Ectodermal cell (in vitro differentiated cells): ENCODE measurements around the gene AXL. TPM values are rescaled to one million over a fixed set of nuclear protein-coding genes. Genes with fewer than 3 reads are reported as not detected.
"Not testable (repeated sequence)": the region's sequence is repeated elsewhere in the genome, so short reads cannot be mapped to it uniquely, and the experiment has no call there.

Source experiments
- H3K27ac ChIP-seq: 2 replicates; pipeline ENCODE4 v1.7.0; 2013; ENCODE audit warnings: mild to moderate bottlenecking, low read depth, low read length; ENCODE audit not compliant: insufficient read depth, poor library complexity, severe bottlenecking
- H3K27me3 ChIP-seq: 2 replicates; pipeline ENCODE4 v1.7.0; 2013; ENCODE audit warnings: mild to moderate bottlenecking, low read length; ENCODE audit not compliant: insufficient read depth, control insufficient read depth, poor library complexity, severe bottlenecking
- H3K36me3 ChIP-seq: one replicate; pipeline ENCODE4 v1.7.0; 2013; ENCODE audit warnings: low read length; ENCODE audit not compliant: control insufficient read depth, insufficient read depth
- H3K4me1 ChIP-seq: one replicate; pipeline ENCODE4 v1.7.0; 2013; ENCODE audit warnings: low read length; ENCODE audit not compliant: control insufficient read depth, insufficient read depth
- H3K4me3 ChIP-seq: 2 replicates; pipeline ENCODE4 v1.7.0; 2013; ENCODE audit warnings: low read depth, low read length, control low read depth; ENCODE audit not compliant: insufficient read depth
- H3K9me3 ChIP-seq: 2 replicates; pipeline ENCODE4 v1.7.0; 2013; ENCODE audit warnings: mild to moderate bottlenecking, low read length, moderate library complexity; ENCODE audit not compliant: control insufficient read depth
- WGBS, 2 experiments: methylation state at CpG; one replicate each; pipeline ENCODE4 v1.1.7; 2013; ENCODE audit warnings: missing lambda C conversion rate in 2 of 2; 5-methylcytosine and 5-hydroxymethylcytosine counted together
- polyA plus RNA-seq, 4 experiments: library from polyadenylated mRNA; stranded (reverse); fragments of 50-300 nt; gene quantifications; one replicate each; pipeline ENCODE4 v1.2.3, GENCODE V29; 2013

AXL gene
- 35.5 TPM for polyA plus RNA-seq (2013, experiment 1 of 4)
- 43.3 TPM for polyA plus RNA-seq (2013, experiment 2 of 4)
- polyA plus RNA-seq (2013, experiment 3 of 4): 31.7 TPM
- polyA plus RNA-seq (2013, experiment 4 of 4): 36.9 TPM

DNA sequence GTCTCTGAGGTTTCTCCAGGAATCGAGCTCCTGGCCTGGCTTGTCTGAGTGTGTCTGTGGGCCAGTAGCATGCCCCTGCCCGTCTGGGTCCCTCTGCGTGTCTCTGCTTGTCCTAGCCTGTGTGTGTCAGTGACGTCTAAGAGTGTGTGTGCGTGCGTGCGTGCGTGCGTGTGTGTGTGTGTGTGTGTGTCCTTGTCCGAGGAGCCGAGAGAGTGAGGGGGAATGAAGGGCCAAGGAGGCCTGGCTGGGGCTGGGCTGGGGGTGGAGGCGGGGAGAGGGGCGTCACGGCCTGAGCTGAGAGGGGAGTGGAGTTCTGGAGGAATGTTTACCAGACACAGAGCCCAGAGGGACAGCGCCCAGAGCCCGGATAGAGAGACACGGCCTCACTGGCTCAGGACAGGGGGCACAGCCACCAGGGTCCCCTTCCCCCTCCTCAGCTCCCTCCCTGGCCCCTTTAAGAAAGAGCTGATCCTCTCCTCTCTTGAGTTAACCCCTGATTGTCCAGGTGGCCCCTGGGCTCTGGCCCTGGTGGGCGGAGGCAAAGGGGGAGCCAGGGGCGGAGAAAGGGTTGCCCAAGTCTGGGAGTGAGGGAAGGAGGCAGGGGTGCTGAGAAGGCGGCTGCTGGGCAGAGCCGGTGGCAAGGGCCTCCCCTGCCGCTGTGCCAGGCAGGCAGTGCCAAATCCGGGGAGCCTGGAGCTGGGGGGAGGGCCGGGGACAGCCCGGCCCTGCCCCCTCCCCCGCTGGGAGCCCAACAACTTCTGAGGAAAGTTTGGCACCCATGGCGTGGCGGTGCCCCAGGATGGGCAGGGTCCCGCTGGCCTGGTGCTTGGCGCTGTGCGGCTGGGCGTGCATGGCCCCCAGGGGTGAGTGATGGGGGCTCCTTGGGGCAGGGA, at the start of gene AXL:
AXL (plus strand) TSS at position 609 of the 893 bp plus-strand sequence; CDS start at position 779, 170 bp downstream.
- Histone ChIP-seq H3K4me3 (peak within 1 kb of the TSS; percentile 73), H3K27ac (peak within 1 kb of the TSS; percentile 67), H3K36me3 (peaks cover 3% of the 10 kb centered on the region), H3K4me1 (peaks cover 21% of the 10 kb centered on the region), H3K9me3 (no peaks in the 10 kb centered on the region), H3K27me3 (no peaks in the 10 kb centered on the region)
- WGBS, 2 experiments: 3% methylated on average over 32 of the region's 32 CpGs

DNA sequence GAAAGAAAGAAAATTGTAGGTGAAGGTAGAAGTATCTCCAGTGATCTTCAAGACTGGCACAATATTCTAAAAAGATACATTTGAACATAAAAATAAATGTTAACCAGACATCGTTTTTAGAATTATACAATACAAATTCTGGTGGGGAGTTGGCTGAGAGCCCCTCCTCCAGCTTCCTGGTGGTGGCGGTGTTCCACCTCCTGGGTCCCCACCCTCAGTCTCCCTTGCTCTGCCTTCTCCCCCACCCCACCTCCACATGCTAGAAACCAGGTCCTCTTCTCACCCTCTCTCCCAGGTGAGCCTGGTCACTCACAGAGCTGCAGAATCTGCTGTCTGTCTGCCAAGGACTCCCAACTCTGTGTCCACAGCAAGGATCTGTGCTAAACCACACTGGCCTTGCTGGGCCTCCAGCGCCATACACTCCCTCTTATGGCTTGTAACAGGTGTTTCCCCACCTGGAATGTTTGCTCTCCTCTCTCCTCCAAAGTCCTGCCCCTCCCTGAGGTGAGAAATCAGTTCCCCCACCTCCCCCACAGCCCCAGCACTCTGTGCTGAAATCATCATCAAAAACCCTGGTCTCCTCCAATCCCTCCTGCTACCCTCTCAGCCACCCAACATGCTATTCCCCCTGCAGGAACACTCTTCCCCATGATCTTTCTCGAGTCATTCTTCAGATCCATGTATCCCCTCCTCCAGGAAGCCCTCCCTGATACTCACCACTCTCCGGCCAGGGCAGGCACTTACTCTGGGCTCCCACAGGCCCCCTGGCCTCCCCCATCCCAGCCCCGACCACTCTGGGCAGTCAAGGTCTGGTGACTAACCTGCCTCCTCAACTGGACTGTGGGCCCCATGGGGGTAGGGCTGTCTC, 46.5 kb upstream of the AXL start:
- no peaks in the 10 kb centered on the region for H3K36me3 ChIP-seq
- H3K27ac ChIP-seq: no peak overlapping the region
- peaks cover 7% of the 10 kb centered on the region for H3K4me1 ChIP-seq
- no peak overlapping the region for H3K4me3 ChIP-seq
- H3K9me3 ChIP-seq: no peaks in the 10 kb centered on the region
- H3K27me3 ChIP-seq: no peaks in the 10 kb centered on the region
- WGBS, 2 experiments: 83 to 90% methylated on average over 6 of the region's 6 CpGs

DNA sequence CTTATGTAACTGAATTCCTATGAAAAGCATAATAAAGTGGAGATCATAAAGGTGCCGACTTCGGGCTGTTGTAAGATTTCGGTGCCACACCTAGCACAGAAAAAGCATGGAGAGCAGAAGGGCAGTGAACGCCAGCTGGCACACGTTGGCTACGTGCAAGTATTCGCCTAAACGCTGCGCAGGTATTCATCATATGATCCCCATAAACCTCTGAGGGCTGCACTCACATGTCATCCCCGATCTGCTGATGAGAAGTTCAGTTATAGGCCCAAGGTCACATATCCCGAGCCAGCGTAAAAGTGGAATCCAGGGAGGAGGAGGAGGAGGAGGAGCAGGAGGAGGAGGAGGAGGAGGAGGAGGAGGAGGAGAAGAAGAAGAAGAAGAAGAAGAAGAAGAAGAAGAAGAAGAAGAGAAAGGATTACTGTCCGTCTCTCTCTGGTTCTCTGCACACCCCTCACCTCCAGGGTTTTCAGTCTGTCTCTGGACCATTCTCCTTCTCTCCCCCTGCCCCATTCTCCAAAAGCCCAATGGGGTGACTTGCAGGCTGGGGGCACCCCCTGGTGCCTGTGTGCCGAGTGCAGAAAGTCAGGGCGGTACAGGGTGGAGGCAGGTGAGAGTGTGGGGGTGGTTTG, 44.6 kb upstream of the AXL start:
- Histone ChIP-seq H3K4me3 (no peak overlapping the region), H3K27me3 (no peaks in the 10 kb centered on the region), H3K4me1 (peaks cover 7% of the 10 kb centered on the region), H3K27ac (no peak overlapping the region), H3K36me3 (no peaks in the 10 kb centered on the region), H3K9me3 (no peaks in the 10 kb centered on the region)
- WGBS, 2 experiments: 92 to 95% methylated on average over 12 to 13 of the region's 15 CpGs

DNA sequence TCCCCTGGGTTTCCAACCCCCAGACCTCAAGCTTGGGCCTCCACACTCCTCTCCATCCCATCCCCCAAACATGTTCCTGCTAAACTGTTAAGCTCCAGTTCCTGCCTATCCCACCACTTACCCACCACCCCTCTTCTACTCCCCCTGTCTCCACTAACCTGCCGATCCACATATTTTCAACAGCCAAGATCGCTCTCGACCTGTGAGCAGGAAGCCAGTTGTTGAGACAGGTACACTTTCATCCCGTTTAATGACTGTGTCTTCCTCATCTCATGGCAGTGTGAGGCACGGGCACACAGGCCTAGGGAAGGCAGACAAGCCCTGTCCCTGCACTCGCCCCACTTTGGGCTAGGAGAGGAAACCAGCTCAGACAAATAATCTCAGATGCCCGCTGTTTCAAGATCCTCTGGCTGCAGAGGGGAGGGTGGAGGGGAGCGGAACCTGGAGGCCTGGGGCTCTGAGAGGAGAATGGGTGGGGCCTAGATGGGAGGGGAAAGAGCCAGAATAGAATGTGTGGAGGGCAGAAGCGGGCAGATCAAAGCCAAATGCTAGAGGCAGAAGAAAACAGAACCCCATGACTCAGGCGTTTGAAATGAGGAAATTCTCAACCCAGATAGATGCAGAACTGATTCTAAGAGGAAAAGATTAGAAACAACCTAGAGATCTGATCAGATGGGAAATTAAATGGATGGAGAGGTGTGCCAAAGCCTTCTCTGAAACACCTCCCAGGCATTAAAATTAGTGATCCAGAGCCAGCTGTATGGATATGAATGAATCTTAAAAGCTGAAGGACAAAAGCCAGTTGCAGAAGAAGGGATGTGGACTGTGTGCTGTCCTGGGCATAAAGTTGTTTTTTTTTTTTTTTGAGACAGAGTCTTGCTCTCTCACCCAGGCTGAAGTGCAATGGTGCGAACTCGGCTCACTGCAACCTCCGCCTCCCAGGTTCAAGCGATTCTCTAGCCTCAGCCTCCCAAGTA, 42.9 kb upstream of the AXL start:
- no peak overlapping the region for H3K4me3 ChIP-seq
- 33 to 34% methylated on average over 14 of the region's 14 CpGs for WGBS, 2 experiments

DNA sequence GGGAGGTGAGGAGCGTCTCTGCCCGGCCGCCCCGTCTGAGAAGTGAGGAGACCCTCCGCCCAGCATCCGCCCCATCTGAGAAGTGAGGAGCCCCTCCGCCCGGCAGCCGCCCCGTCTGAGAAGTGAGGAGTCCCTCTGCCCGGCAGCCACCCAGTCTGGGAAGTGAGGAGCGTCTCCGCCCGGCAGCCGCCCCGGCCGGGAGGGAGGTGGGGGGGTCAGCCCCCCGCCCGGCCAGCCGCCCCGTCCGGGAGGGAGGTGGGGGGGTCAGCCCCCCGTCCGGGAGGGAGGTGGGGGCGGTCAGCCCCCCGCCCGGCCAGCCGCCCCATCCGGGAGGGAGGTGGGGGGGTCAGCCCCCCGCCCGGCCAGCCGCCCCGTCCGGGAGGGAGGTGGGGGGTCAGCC, 38.9 kb upstream of the AXL start:
- not testable (repeated sequence) for H3K4me3 ChIP-seq, H3K4me1 ChIP-seq, H3K36me3 ChIP-seq, H3K27me3 ChIP-seq, H3K9me3 ChIP-seq, H3K27ac ChIP-seq
- 96 to 98% methylated on average over 10 to 18 of the region's 34 CpGs for WGBS, 2 experiments

More for the DNA sequence above, 42.9 kb upstream of the AXL start:
- H3K27me3 ChIP-seq: no peaks in the 10 kb centered on the region
- peak overlapping the region; percentile 38 for H3K27ac ChIP-seq
- H3K9me3 ChIP-seq: no peaks in the 10 kb centered on the region
- H3K4me1 ChIP-seq: peaks cover 7% of the 10 kb centered on the region
- no peaks in the 10 kb centered on the region for H3K36me3 ChIP-seq

DNA sequence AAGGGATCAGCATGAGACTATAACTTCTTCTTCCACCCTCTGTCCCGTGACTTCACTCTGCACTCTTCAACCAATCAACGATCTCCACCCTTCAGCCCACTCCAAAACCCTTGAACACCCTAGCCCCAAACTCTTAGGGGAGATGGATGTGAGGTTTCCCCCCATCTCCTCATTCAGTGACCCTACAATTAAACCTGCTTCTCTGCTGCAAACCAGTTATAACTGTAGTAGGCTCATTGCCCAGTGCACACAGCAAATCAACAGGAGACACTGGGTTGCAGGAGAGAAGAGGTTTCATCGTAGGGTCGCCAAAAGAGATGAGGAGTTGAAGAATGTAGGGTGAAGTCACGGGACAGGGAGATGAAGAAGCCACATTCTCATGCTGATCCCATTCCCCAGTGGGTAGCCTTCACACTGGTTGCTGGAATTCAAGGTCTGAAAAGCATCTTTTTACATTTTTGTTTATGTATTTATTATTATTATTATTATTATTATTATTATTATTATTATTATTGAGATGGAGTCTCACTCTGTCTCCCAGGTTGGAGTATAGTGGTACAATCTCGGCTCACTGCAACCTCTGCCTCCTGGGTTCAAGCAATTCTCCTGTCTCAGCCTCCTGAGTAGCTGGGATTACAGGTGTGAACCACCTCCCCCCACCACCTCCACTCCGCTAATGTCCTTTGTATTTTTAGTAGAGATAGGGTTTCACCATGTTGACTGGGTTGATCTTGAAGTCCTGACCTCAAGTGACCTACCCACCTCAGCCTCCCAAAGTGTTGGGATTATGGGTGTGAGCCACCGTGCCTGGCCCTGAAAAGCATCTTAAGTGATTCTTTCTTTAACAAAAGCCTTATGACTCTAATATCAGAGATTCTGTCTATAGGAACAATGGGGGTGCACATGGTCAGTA, 31.8 kb upstream of the AXL start:
- no peak overlapping the region for H3K4me3 ChIP-seq
- 47 to 56% methylated on average over 7 to 8 of the region's 8 CpGs for WGBS, 2 experiments
- H3K9me3 ChIP-seq: no peaks in the 10 kb centered on the region
- H3K27me3 ChIP-seq: peaks cover 7% of the 10 kb centered on the region
- H3K27ac ChIP-seq: no peak overlapping the region
- no peaks in the 10 kb centered on the region for H3K36me3 ChIP-seq
- peaks cover 6% of the 10 kb centered on the region for H3K4me1 ChIP-seq

DNA sequence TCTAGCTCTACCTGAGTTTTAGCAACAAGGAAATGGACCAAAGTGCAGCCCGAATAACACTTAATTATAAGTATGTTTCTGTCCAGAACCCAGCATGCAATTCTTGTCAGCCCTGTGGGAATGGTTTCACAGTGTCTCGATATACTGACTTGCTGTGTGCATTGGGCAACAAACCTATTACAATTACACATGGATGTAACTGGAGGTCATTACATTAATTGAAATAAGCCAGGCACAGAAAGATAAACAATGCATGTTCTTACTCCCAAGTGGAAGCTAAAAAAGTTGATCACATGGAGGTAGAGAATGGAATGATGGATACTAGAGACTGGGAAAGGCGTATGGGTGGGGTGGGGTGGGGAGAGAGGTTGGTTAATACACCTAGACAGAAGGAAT, 31.1 kb upstream of the AXL start:
- H3K36me3 ChIP-seq: no peaks in the 10 kb centered on the region
- H3K27me3 ChIP-seq: peaks cover 14% of the 10 kb centered on the region
- H3K4me3 ChIP-seq: no peak overlapping the region
- 96 to 97% methylated on average over 3 of the region's 3 CpGs for WGBS, 2 experiments
- peaks cover 6% of the 10 kb centered on the region for H3K4me1 ChIP-seq
- H3K27ac ChIP-seq: no peak overlapping the region
- H3K9me3 ChIP-seq: no peaks in the 10 kb centered on the region

DNA sequence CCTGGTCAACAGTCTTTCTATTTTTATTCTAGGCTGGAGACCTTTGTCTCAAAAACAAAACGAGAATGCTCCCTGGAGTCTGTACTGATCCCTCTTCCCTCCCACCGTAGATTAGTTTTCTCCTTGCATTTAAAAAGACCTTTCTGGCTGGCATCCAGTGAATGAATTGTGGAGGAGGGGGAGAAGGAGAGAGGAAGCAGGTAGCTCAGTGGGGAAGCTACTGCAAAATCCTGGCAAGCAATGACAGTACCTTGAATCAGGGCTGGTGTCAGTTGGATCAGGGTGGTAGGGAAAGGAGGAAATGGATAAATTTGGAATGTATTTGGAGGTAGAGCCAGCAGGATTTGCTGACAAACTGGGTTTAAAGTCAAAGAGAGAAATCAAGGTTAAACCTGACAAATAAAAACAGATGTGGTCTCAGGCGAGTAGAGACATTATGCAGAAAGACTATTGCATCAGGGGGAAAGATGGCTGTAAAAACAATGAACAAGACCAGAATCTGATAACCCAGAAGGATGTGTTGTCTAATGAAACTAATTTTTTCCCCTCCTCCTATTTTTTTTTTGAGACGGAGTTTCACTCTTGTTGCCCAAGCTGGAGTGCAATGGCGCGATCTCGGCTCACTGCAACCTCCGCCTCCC, 29.5 kb upstream of the AXL start:
- Histone ChIP-seq H3K4me3 (no peak overlapping the region), H3K27ac (no peak overlapping the region)

More for the DNA sequence above, 29.5 kb upstream of the AXL start:
- Histone ChIP-seq H3K9me3 (no peaks in the 10 kb centered on the region), H3K36me3 (no peaks in the 10 kb centered on the region), H3K27me3 (peaks cover 22% of the 10 kb centered on the region), H3K4me1 (peaks cover 6% of the 10 kb centered on the region)
- 38 to 49% methylated on average over 8 of the region's 8 CpGs for WGBS, 2 experiments
